GM12878 (cell line): ENCODE measurements around the gene SNAI1. TPM values are rescaled to one million over a fixed set of nuclear protein-coding genes. Genes with fewer than 3 reads are reported as not detected.
"Not testable (repeated sequence)": the region's sequence is repeated elsewhere in the genome, so short reads cannot be mapped to it uniquely, and the experiment has no call there.

Experiments
- ATAC-seq: fragments of 200-7000 bp; cut with Tn5 transposase; 3 replicates; pipeline ENCODE4 v1.9.1; 2020; ENCODE audit warnings: mild to moderate bottlenecking, moderate library complexity
- BruUV-seq: library from RNA; stranded (reverse); fragments of 400-500 nt; replicated peaks from 2 replicates; lab custom pipeline; 2021; lab: Mats Ljungman, UMichigan
- CTCF ChIA-PET: fragments of 300-600 bp; sonication (Branson Sonifier 250); formaldehyde crosslinking; extraction: SDS; loops from one replicate; lab custom pipeline; 2021; ENCODE audit warnings: inconsistent platforms; lab: Yijun Ruan, JAX
- POLR2A ChIA-PET: fragments of 350-600 bp; formaldehyde crosslinking; extraction: SDS; loops from one replicate; lab custom pipeline; 2021; ENCODE audit warnings: inconsistent platforms; lab: Charles Lee
- RAD21 ChIA-PET: fragments of 300-600 bp; sonication (Branson Sonifier 250); formaldehyde crosslinking; loops from one replicate; lab custom pipeline; 2023; ENCODE audit warnings: antibody characterized with exemption; ENCODE audit not compliant: unreplicated experiment; lab: Charles Lee
- SMC1A ChIA-PET: fragments of 300-600 bp; sonication (Branson Sonifier 250); formaldehyde crosslinking; loops from one replicate; lab custom pipeline; 2023; ENCODE audit not compliant: unreplicated experiment, uncharacterized antibody; lab: Charles Lee
- DNase-seq: peaks from one replicate; pipeline ENCODE4 v3.0.0-alpha.2; 2011; ENCODE audit warnings: low read depth, low spot score
- FAIRE-seq: peaks from 3 replicates; lab custom pipeline; 2011; peaks lifted over from hg19 to GRCh38; lab: Jason Lieb, UNC
- H2AFZ ChIP-seq: 2 replicates; pipeline ENCODE4 v1.6.0; 2011; ENCODE audit warnings: low read depth, low read length, control low read depth; ENCODE audit not compliant: control insufficient read depth
- H3K27ac ChIP-seq: 2 replicates; pipeline ENCODE4 v1.5.1; 2011; ENCODE audit warnings: control low read depth; ENCODE audit not compliant: control insufficient read depth, insufficient read depth
- H3K27me3 ChIP-seq, 2 experiments: replicated peaks in 1 of 2; 2 replicates each; pipeline versions ENCODE4 v1.6.0 to v1.6.1; 2011; ENCODE audit warnings: low read length in 1 of 2; ENCODE audit not compliant: control insufficient read depth in 2 of 2, insufficient read depth in 2 of 2
- H3K36me3 ChIP-seq, 2 experiments: 2 replicates each; pipeline ENCODE4 v1.5.1; 2011; ENCODE audit warnings: low read length in 1 of 2; ENCODE audit not compliant: control insufficient read depth in 2 of 2, insufficient read depth in 2 of 2
- H3K4me1 ChIP-seq: 2 replicates; pipeline ENCODE4 v1.6.1; 2011; ENCODE audit warnings: mild to moderate bottlenecking, low read length, moderate library complexity, mixed read lengths; ENCODE audit not compliant: control insufficient read depth, insufficient read depth
- H3K4me2 ChIP-seq: 2 replicates; pipeline ENCODE4 v1.6.0; 2011; ENCODE audit warnings: control low read depth; ENCODE audit not compliant: control insufficient read depth, insufficient read depth
- H3K4me3 ChIP-seq: fragments of 200-600 bp; sonication (generic); 2 replicates; pipeline ENCODE4 v1.5.1; 2016
- H3K79me2 ChIP-seq: 2 replicates; pipeline ENCODE4 v1.6.0; 2011; ENCODE audit warnings: low read length; ENCODE audit not compliant: control insufficient read depth, insufficient read depth
- H3K9ac ChIP-seq: 2 replicates; pipeline ENCODE4 v1.8.0; 2011; ENCODE audit warnings: low read length, control low read depth, mixed read lengths; ENCODE audit not compliant: control insufficient read depth, insufficient read depth
- H3K9me3 ChIP-seq: replicated peaks from 3 replicates; pipeline ENCODE4 v1.5.1; 2011; ENCODE audit warnings: mild to moderate bottlenecking, low read length; ENCODE audit not compliant: control insufficient read depth, insufficient read depth
- H4K20me1 ChIP-seq: 2 replicates; pipeline ENCODE4 v1.6.0; 2011; ENCODE audit not compliant: control insufficient read depth, insufficient read depth
- ATF7 ChIP-seq: fragments of 450-650 bp; IDR thresholded peaks from 2 replicates; pipeline ENCODE4 v1.6.1; 2016; ENCODE audit warnings: low read depth, mild to moderate bottlenecking
- FOS ChIP-seq: IDR thresholded peaks from 3 replicates; pipeline ENCODE4 v1.6.1; 2011; ENCODE audit warnings: borderline replicate concordance; ENCODE audit not compliant: insufficient read length; ENCODE audit errors: extremely low read depth
- IKZF1 ChIP-seq: fragments of 450-650 bp; conservative IDR thresholded peaks from 2 replicates; pipeline ENCODE4 v1.6.1; 2017; ENCODE audit warnings: antibody characterized with exemption, mild to moderate bottlenecking
- IKZF2 ChIP-seq, 2 experiments: fragments of 450-650 bp; IDR thresholded peaks; 2 replicates each; pipeline ENCODE4 v1.6.1; 2017; ENCODE audit warnings: mild to moderate bottlenecking in 2 of 2, moderate library complexity in 2 of 2
- MEF2B ChIP-seq: fragments of 450-650 bp; IDR thresholded peaks from 2 replicates; pipeline ENCODE4 v1.6.1; 2018; ENCODE audit warnings: mild to moderate bottlenecking, moderate library complexity; ENCODE audit not compliant: partially characterized antibody, poor library complexity, severe bottlenecking
- MLLT1 ChIP-seq: fragments of 450-650 bp; IDR thresholded peaks from 2 replicates; pipeline ENCODE4 v1.6.1; 2016; ENCODE audit warnings: mild to moderate bottlenecking
- NR2C2 ChIP-seq: IDR thresholded peaks from 2 replicates; pipeline ENCODE4 v1.6.1; 2011; ENCODE audit warnings: borderline replicate concordance, low read depth; ENCODE audit not compliant: control insufficient read depth, insufficient read length
- PKNOX1 ChIP-seq: fragments of 450-650 bp; IDR thresholded peaks from 2 replicates; pipeline ENCODE4 v1.6.1; 2016; ENCODE audit warnings: mild to moderate bottlenecking
- RELB ChIP-seq: fragments of 450-650 bp; IDR thresholded peaks from 2 replicates; pipeline ENCODE4 v1.6.1; 2017; ENCODE audit warnings: low read depth, mild to moderate bottlenecking, moderate library complexity
- SMC3 ChIP-seq: IDR thresholded peaks from 2 replicates; pipeline ENCODE4 v1.6.1; 2011; ENCODE audit warnings: low read length, improper control_type of control experiment, borderline replicate concordance
- TBL1XR1 ChIP-seq: IDR thresholded peaks from 2 replicates; pipeline ENCODE4 v1.6.1; 2012; ENCODE audit warnings: low read depth, low read length, improper control_type of control experiment
- WRNIP1 ChIP-seq: IDR thresholded peaks from 2 replicates; pipeline ENCODE4 v1.6.1; 2011; ENCODE audit warnings: low read depth, low read length, improper control_type of control experiment, borderline replicate concordance
- YBX1 ChIP-seq: fragments of 450-650 bp; IDR thresholded peaks from 2 replicates; pipeline ENCODE4 v1.6.1; 2016; ENCODE audit warnings: antibody characterized with exemption
- ZBTB33 ChIP-seq: fragments of 450-650 bp; IDR thresholded peaks from 2 replicates; pipeline ENCODE4 v1.6.1; 2017; ENCODE audit warnings: mild to moderate bottlenecking
- ZSCAN29 ChIP-seq: fragments of 450-650 bp; IDR thresholded peaks from 2 replicates; pipeline ENCODE4 v1.6.1; 2017; ENCODE audit warnings: mild to moderate bottlenecking, moderate library complexity
- WGBS: methylation state at CpG from one replicate; pipeline ENCODE4 v1.1.6; 2016; ENCODE audit warnings: low lambda C conversion rate; ENCODE audit not compliant: insufficient replicate concordance, insufficient coverage; ENCODE audit errors: missing lambda C conversion rate; 5-methylcytosine and 5-hydroxymethylcytosine counted together
- in situ Hi-C: fragments of 300-500 bp; cut with MboI; formaldehyde crosslinking; loops from 9 replicates; pipeline ENCODE4 v1.14.3; 2018; ENCODE audit warnings: mixed read lengths
- intact Hi-C: fragments of 100-400 bp; cut with micrococcal nuclease; formaldehyde crosslinking; loops from one replicate; pipeline ENCODE4 v1.14.2; 2022; ENCODE audit not compliant: unreplicated experiment
- polyA plus RNA-seq, 11 experiments: library from polyadenylated mRNA; depleted of rRNA in 4 of 11; unstranded in 6 of 11; stranded (reverse) in 5 of 11; fragments of >200 nt; fragmentation: Nextera tagmentation in 4 of 11; fragmentation: Illumina TruSeq in 1 of 11; extraction: Ambion mirVana in 4 of 11; extraction: Trizol in 1 of 11; gene quantifications; 1 replicate in 1 of 11; 2 replicates in 10 of 11; pipeline versions ENCODE4 v1.2.1 to v1.2.3, GENCODE V29; 2011 to 2016; ENCODE audit warnings: inconsistent platforms in 2 of 11, missing spikeins in 2 of 11, low read depth in 1 of 11
- total RNA-seq, 4 experiments: library from RNA; depleted of rRNA in 3 of 4; stranded (reverse); fragments of >200 nt in 3 of 4; fragmentation: Illumina TruSeq in 1 of 4; extraction: Trizol in 1 of 4; gene quantifications; 2 replicates each; pipeline versions ENCODE4 v1.2.1 to v1.2.3, GENCODE V29; 2013 to 2021

Gene SNAI1
- total and polyA plus RNA-seq, 10 of the 15 experiments (the other 5 are each of a cell fraction or from before 2014, with no cell fraction given): 0.11 to 0.79 (median 0.24) TPM; not detected in 2

GRCh38 chr20:49999329-49999728 lies 16.5 kb downstream of the SNAI1 start (continued):
- TF ChIP-seq SMC3 (no peak), WRNIP1 (no peak), ZSCAN29 (no peak), ZBTB33 (no peak), YBX1 (no peak), TBL1XR1 (0 out of 2 replicates have a peak, but pooled peaks have one; percentile 56), FOS (no peak), NR2C2 (no peak)

GRCh38 chr20:50000548-50001222 lies 17.9 kb downstream of the SNAI1 start:
- 79% methylated on average over 13 of the region's 14 CpGs for WGBS
- H3K36me3 ChIP-seq, H4K20me1 ChIP-seq, H3K27me3 ChIP-seq, DNase-seq, H2AFZ ChIP-seq, H3K79me2 ChIP-seq, H3K27ac ChIP-seq, H3K9me3 ChIP-seq, H3K4me2 ChIP-seq, in situ Hi-C loops, intact Hi-C loops, FAIRE-seq, H3K9ac ChIP-seq, H3K4me3 ChIP-seq, BruUV-seq: not testable (repeated sequence)
- POLR2A ChIA-PET: interaction anchor here (0.6 to 1.0 kb wide), 5 partner anchors 9 to 64 kb away, joined by 3 to 5 read pairs (median 3); partner anchors contain the start of gene RNF114
- CTCF ChIA-PET: interaction anchor here (0.7 to 3.1 kb wide), 7 partner anchors 8 to 168 kb away, joined by 3 to 19 read pairs (median 6); no protein-coding TSS in a partner anchor
- peaks cover 11% of the 10 kb centered on the region for H3K4me1 ChIP-seq
- SMC1A ChIA-PET: interaction anchor here (0.9 to 1.2 kb wide), 2 partner anchors 33 to 85 kb away, joined by 3 read pairs; no protein-coding TSS in a partner anchor
- RAD21 ChIA-PET: interaction anchor here (0.8 to 4.5 kb wide), 4 partner anchors 22 to 85 kb away, joined by 3 to 40 read pairs (median 4); no protein-coding TSS in a partner anchor
- ATAC-seq: peak; percentile 51
- TF ChIP-seq PKNOX1 (peak; percentile 50), IKZF2 (IDR thresholded peaks at IDR 0.05) (peak; percentile 19 to 29; a peak in 1 of 4 replicates), IKZF1 (0 out of 2 replicates have a peak, but pooled peaks have one; percentile 13), MLLT1 (peak; percentile 35; the same call in 1 of the 2 replicates), MEF2B (peak; percentile 62), RELB (0 out of 2 replicates have a peak, but pooled peaks have one; percentile 24), ATF7 (0 out of 2 replicates have a peak, but pooled peaks have one; percentile 40)
